GM10266 (cell line): ENCODE data around the gene ZFYVE21.

Source experiments
- DNase-seq: peaks from one replicate; pipeline ENCODE4 v3.0.0; 2012; ENCODE audit errors: extremely low spot score
- TF ChIP-seq, protein P1 (sequence below): IDR thresholded peaks from 2 replicates; pipeline ENCODE4 v1.5.1; 2012; ENCODE audit warnings: mild to moderate bottlenecking, low read depth; ENCODE audit not compliant: control insufficient read depth, insufficient read depth; ENCODE audit errors: missing control alignments

ZFYVE21 gene

DNA sequence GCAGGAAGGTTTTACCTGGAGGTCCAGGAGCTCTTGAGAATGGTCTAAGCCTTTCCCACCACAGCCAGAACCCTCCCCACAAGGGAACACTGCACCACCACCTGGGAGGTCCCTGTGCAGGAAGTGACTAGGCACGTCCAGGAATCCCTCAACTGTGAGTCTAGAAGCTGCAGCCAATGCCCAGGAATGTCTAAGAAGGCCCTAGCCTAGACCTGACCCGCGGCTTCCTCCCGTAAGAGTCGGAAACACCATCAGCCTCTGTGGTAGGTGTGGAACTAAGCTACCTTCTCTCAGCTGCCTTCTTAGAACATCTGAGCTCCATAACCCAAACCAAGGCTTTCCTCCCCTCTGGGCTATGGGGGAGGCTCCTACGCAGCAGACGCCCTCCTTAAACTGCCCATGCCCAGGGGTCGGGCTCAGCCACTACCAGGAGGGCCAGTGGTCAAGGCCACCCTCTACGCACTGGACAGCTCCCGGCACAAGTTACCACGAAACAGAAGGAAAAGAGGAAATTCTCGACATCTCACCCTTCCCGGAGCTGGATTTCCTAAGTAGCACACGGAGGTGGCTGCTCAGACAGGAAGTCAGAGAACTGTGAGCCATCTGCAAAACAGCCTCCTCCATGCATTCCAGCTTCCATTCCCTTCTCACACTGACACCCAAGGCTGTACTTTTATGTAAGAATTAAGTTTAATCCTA is 25.5 kb downstream of the ZFYVE21 start:
- no peak for DNase-seq
- TF ChIP-seq, protein P1, sequence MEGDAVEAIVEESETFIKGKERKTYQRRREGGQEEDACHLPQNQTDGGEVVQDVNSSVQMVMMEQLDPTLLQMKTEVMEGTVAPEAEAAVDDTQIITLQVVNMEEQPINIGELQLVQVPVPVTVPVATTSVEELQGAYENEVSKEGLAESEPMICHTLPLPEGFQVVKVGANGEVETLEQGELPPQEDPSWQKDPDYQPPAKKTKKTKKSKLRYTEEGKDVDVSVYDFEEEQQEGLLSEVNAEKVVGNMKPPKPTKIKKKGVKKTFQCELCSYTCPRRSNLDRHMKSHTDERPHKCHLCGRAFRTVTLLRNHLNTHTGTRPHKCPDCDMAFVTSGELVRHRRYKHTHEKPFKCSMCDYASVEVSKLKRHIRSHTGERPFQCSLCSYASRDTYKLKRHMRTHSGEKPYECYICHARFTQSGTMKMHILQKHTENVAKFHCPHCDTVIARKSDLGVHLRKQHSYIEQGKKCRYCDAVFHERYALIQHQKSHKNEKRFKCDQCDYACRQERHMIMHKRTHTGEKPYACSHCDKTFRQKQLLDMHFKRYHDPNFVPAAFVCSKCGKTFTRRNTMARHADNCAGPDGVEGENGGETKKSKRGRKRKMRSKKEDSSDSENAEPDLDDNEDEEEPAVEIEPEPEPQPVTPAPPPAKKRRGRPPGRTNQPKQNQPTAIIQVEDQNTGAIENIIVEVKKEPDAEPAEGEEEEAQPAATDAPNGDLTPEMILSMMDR: no peak

DNA sequence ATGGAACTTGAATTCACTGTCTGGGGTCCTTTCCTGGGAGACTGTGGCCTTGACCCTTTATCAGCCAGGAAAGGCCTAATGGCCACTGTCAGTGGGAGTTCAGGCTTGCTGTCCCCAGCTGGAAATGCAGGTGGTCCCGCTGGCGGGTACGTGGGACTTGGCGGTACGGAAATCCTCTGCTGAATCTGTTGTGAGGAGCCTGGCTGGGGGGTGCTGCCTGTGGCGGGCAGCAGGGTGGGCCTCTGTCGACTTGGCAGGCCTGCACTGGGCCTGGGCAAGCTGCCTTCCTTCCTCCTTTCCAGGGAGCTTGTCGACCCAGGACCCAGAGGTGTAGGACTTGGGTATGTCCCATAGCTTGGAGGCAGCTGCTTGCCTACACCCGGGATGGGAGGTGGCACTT is 26.3 kb downstream of the ZFYVE21 start:
- no peak for DNase-seq
- TF ChIP-seq, protein P1: no peak

DNA sequence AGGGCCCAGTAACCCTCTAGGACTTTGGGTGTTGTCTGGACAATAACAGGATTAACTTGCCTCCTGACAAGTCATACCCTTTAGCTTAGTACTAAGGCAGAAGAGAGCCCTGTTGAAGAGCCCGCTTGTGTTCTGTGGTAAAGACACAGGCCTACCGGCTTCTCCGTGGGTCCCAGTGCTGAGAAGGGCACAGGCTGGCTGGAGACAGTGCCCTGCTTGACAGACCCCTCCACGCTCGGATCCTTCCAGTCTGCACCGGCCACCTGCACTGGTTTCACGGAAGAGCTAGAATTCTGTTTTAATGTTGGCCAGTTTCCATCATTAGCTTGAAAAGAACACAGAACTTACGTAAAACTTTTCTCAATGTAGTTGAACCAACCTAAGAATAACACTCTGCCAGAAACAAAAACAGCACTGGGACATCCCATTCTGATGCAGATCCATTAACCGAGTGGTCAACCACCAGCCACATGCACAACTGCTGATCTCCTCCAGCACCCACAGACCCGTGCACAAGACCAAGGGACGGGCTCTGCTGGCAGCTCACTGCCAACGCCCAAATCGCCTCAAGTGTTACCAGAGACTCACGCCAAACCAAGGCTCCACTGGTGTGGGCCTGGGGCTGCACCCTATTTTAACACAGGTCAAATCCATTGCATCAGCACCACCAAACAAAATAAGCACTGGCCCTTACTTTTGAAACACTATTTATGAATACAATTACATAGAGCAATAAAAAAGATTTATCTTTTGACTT is 27.1 kb downstream of the ZFYVE21 start:
- TF ChIP-seq, protein P1: no peak
- no peak for DNase-seq

DNA sequence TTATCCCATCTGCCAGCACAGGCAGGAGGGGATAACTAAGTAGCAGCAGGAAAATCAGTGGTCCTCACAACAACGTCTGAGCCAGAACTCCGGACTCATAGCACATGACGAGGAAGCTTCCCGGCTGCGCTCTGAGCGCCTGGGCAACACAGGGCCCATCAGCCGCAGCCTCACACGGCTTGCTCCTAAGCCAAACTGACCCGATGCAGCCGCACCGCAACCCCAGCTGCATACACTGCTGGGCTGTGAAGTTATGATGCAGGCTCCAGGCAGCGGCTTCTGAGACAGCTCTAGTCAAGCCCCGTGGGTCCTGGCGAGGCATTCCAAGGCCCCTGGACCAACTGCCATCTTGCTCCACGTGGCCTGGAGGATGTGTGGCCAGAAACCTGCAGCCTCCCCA is 28.1 kb downstream of the ZFYVE21 start:
- DNase-seq: no peak
- TF ChIP-seq, protein P1: no peak

DNA sequence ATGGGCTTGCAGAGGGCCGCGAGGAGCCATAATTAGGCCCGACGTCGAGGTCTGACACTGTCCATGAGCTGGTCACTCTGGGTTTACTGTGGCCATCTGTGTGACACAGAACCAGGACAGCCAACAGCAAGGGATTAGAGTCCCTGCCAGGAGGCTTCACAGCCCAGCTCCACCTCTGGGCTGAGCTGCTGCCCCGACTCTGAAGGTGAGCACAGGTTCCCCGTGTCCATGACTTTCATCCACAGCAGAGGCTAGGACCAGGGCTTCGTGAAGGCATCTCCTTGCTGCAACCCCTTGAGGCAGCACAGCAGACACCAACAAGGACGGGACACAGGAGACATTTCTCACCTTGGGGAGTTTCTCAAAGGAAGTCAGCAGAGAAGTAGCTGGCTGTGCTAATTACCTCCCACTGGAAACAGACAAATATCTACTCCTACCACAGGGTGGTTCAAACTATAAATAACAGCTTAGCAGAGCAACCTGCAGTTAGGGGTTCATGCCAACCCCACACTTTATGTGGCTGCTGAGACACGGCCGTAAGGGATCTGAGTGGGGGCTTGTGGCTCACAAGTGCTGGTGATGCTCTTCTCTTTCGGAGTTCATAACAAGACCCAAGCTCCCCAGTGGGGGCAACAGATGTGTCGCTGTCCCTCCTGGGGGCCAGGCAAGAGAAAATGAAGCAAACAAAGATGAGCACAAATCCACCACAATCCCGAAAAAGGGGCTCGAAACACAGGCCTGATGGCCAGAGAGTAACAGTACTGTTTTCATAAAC is 29.2 kb downstream of the ZFYVE21 start:
- DNase-seq: no peak

DNA sequence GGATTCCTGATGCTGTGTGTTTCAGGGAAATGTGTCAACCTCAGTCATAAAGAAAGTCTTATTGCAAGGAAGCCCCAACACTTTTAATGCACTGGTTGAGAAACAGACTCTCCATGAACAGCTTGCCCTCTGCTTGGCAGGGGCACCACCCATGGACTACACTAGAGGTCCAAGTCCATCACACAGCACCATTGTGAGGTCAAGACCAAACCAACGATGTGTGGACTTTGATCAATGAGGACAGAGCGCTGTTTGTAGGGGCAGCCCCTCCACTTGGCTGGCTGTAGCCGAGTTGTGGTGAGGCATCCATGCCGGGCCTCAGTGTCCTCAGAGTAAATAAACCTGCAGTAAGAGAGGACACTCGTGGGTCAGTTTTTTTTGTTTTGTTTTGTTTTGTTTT is 29.8 kb downstream of the ZFYVE21 start:
- TF ChIP-seq, protein P1: no peak
- no peak for DNase-seq

More for the DNA sequence above, 29.2 kb downstream of the ZFYVE21 start:
- TF ChIP-seq, protein P1: no peak

DNA sequence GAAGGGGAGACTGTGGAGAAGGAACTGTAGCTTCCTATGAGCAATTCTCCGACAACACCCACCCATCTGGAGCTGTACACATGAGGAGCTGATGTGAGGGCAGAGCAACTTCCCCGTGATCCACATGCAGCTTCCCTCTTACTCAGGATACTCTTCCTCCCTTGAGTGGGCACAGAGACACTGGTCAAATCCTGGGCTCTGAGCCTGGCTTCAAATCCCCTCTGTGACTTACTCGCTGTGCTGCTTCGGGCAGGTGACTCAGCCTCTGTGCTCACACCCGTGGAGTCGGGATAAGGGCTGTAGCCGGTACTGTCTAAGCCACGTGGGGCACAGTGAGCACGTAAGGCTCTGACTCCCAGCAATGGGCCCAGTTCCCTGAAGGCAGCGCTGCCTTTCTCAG is 31.1 kb downstream of the ZFYVE21 start:
- DNase-seq: no peak

More for the DNA sequence above, 31.1 kb downstream of the ZFYVE21 start:
- TF ChIP-seq, protein P1: no peak
